ENCODE measurements around the gene EVI2B. TPM values are rescaled to one million over a fixed set of nuclear protein-coding genes. Genes with fewer than 3 reads are reported as not detected.
A peak's percentile ranks its signal among the peaks of the same experiment; 100 is the strongest.
"Not testable (repeated sequence)": the region's sequence is repeated elsewhere in the genome, so short reads cannot be mapped to it uniquely, and the experiment has no call there.

Gene EVI2B
- total RNA-seq, 1 donor from 2014 or later = 15.7 TPM

GRCh38 chr17:31314782-31315100 is 887 bp upstream of the EVI2B start:
- intact Hi-C loops (cut with DNase I) = no loop called here
- ATAC-seq = no peak
- DNase-seq (ENCODE audit: low spot score) = no peak

- DNase-seq (ENCODE audit: low spot score); intact Hi-C loops (cut with DNase I): not testable (repeated sequence)
Measured at GRCh38 chr17:31312223-31312622, 1.6 kb downstream of the EVI2B start.

GRCh38 chr17:31311526-31311925 is 2.3 kb downstream of the EVI2B start:
- no peak for ATAC-seq
- intact Hi-C loops (cut with DNase I) = no loop called here
- no peak for DNase-seq (ENCODE audit: low spot score)

More at GRCh38 chr17:31312223-31312622, 1.6 kb downstream of the EVI2B start:
- ATAC-seq = not testable (repeated sequence)

GRCh38 chr17:31310886-31311285 is 3.0 kb downstream of the EVI2B start:
- ATAC-seq = no peak
- no peak for DNase-seq (ENCODE audit: low spot score)
- intact Hi-C loops (cut with DNase I) = no loop called here

- intact Hi-C loops (cut with DNase I) = no loop called here
- ATAC-seq (no peak), DNase-seq (ENCODE audit: low spot score) (no peak)
Measured at GRCh38 chr17:31310260-31310659, 3.6 kb downstream of the EVI2B start.

GRCh38 chr17:31309556-31309955 is 4.3 kb downstream of the EVI2B start:
- no peak for DNase-seq (ENCODE audit: low spot score)
- peak; percentile 68 for ATAC-seq
- intact Hi-C loops (cut with DNase I) = no loop called here

- no peak for ATAC-seq
- intact Hi-C loops (cut with DNase I) = no loop called here
Measured at GRCh38 chr17:31308372-31309334, 5.2 kb downstream of the EVI2B start.

GRCh38 chr17:31307640-31308039 is 6.2 kb downstream of the EVI2B start:
- intact Hi-C loops (cut with DNase I) = no loop called here
- DNase-seq (ENCODE audit: low spot score) (no peak), ATAC-seq (no peak)

More at GRCh38 chr17:31308372-31309334, 5.2 kb downstream of the EVI2B start:
- DNase-seq (ENCODE audit: low spot score) = no peak

- intact Hi-C loops (cut with DNase I) = no loop called here
- ATAC-seq (no peak), DNase-seq (ENCODE audit: low spot score) (no peak)
Measured at GRCh38 chr17:31299624-31300023, 14.2 kb downstream of the EVI2B start.

- no peak for DNase-seq (ENCODE audit: low spot score)
- no peak for ATAC-seq
- intact Hi-C loops (cut with DNase I) = no loop called here
Measured at GRCh38 chr17:31297090-31297489, 16.8 kb downstream of the EVI2B start, which contains the start of gene OMG. TSS of gene OMG (minus strand) at chr17:31297239. CDS start at chr17:31296331, 908 bp downstream.

- DNase-seq (ENCODE audit: low spot score) = no peak
- intact Hi-C loops (cut with DNase I) = no loop called here
- no peak for ATAC-seq
Measured at GRCh38 chr17:31296142-31296541, 17.7 kb downstream of the EVI2B start.

GRCh38 chr17:31295489-31295871 is 18.4 kb downstream of the EVI2B start:
- ATAC-seq (no peak), DNase-seq (ENCODE audit: low spot score) (no peak)
- intact Hi-C loops (cut with DNase I) = no loop called here

- intact Hi-C loops (cut with DNase I) = no loop called here
- DNase-seq (ENCODE audit: low spot score) = no peak
- ATAC-seq = no peak
Measured at GRCh38 chr17:31294820-31295488, 18.9 kb downstream of the EVI2B start.

- intact Hi-C loops (cut with DNase I) = no loop called here
- no peak for DNase-seq (ENCODE audit: low spot score)
- no peak for ATAC-seq
Measured at GRCh38 chr17:31294231-31294630, 19.6 kb downstream of the EVI2B start.

GRCh38 chr17:31293581-31293980 is 20.3 kb downstream of the EVI2B start:
- ATAC-seq (no peak), DNase-seq (ENCODE audit: low spot score) (no peak)
- intact Hi-C loops (cut with DNase I) = no loop called here

GRCh38 chr17:31291820-31292219 is 22.0 kb downstream of the EVI2B start:
- ATAC-seq = no peak
- intact Hi-C loops (cut with DNase I) = no loop called here
- DNase-seq (ENCODE audit: low spot score) = no peak

- intact Hi-C loops (cut with DNase I) = no loop called here
- ATAC-seq (no peak), DNase-seq (ENCODE audit: low spot score) (no peak)
Measured at GRCh38 chr17:31289790-31290189, 24.1 kb downstream of the EVI2B start.

GRCh38 chr17:31287932-31288331 is 25.9 kb downstream of the EVI2B start:
- ATAC-seq; DNase-seq (ENCODE audit: low spot score); intact Hi-C loops (cut with DNase I): not testable (repeated sequence)

- no peak for DNase-seq (ENCODE audit: low spot score)
- ATAC-seq = no peak
- intact Hi-C loops (cut with DNase I) = no loop called here
Measured at GRCh38 chr17:31286587-31286986, 27.3 kb downstream of the EVI2B start.

GRCh38 chr17:31283841-31284240 is 30.0 kb downstream of the EVI2B start:
- DNase-seq (ENCODE audit: low spot score) = no peak
- ATAC-seq = no peak
- intact Hi-C loops (cut with DNase I) = no loop called here
